Prostate gland (tissue), 2 donors: ENCODE results near the gene SLC35B1.

ENCODE experiments used
- CTCF ChIP-seq, 4 experiments: fragments of 200-600 bp in 2 of 4; fragments of 450-650 bp in 2 of 4; sonication (generic) in 2 of 4; IDR thresholded peaks; 1 replicate in 3 of 4; 2 replicates in 1 of 4; pipeline ENCODE4 v1.5.1; 2016 to 2019; ENCODE audit warnings: antibody characterized with exemption in 4 of 4, mild to moderate bottlenecking in 2 of 4, moderate library complexity in 2 of 4
- POLR2A ChIP-seq: fragments of 450-650 bp; IDR thresholded peaks from one replicate; pipeline ENCODE4 v1.6.1; 2016; ENCODE audit warnings: antibody characterized with exemption, mild to moderate bottlenecking
- POLR2AphosphoS5 ChIP-seq: sonication (generic); formaldehyde crosslinking; IDR thresholded peaks from one replicate; pipeline ENCODE4 v1.6.1; 2017; ENCODE audit warnings: antibody characterized with exemption

GRCh38 chr17:49731435-49731831, 23.7 kb upstream of the SLC35B1 start:
- TF ChIP-seq CTCF (IDR thresholded peaks at IDR 0.05) (no peak), POLR2AphosphoS5 (no peak), POLR2A (no peak)
